Activated B cell treated with CpG ODN at 0.5 μM for 24 hours (primary cell): ENCODE data around the gene SNTB2. TPM values are rescaled to one million over a fixed set of nuclear protein-coding genes. Genes with fewer than 3 reads are reported as not detected.
"Not testable (repeated sequence)": the region's sequence is repeated elsewhere in the genome, so short reads cannot be mapped to it uniquely, and the experiment has no call there.

Experiments used
- ATAC-seq: fragments of 200-7000 bp; cut with Tn5 transposase; one replicate; pipeline ENCODE4 v1.10.0; 2021; ENCODE audit warnings: low read depth, mild to moderate bottlenecking, moderate library complexity
- CTCF ChIA-PET: fragments of 350-600 bp; sonication (Branson Sonifier 250); formaldehyde crosslinking; loops from one replicate; lab custom pipeline; 2021; ENCODE audit warnings: antibody characterized with exemption; lab: Charles Lee
- POLR2A ChIA-PET: fragments of 350-600 bp; sonication (Branson Sonifier 250); formaldehyde crosslinking; loops from one replicate; lab custom pipeline; 2021; ENCODE audit warnings: antibody characterized with exemption; lab: Charles Lee
- DNase-seq: peaks from one replicate; pipeline ENCODE4 v3.0.0; 2022
- H3K27ac Mint-ChIP-seq: one replicate; pipeline ENCODE4 v1.8.0; 2020; ENCODE audit warnings: mixed read lengths
- H3K27me3 Mint-ChIP-seq: one replicate; pipeline ENCODE4 v1.8.0; 2021; ENCODE audit warnings: mixed read lengths
- H3K36me3 Mint-ChIP-seq: one replicate; pipeline ENCODE4 v1.8.0; 2021; ENCODE audit warnings: low read depth, mixed read lengths
- H3K4me1 Mint-ChIP-seq: one replicate; pipeline ENCODE4 v1.8.0; 2021; ENCODE audit warnings: mixed read lengths
- H3K4me3 Mint-ChIP-seq: one replicate; pipeline ENCODE4 v1.8.0; 2020; ENCODE audit warnings: mild to moderate bottlenecking, mixed read lengths
- H3K9me3 Mint-ChIP-seq: one replicate; pipeline ENCODE4 v1.8.0; 2020; ENCODE audit warnings: mixed read lengths
- intact Hi-C: fragments of 100-400 bp; cut with micrococcal nuclease; formaldehyde crosslinking; loops from one replicate; pipeline ENCODE4 v1.15.1; 2024
- total RNA-seq: library from RNA; stranded (reverse); gene quantifications from 2 replicates; pipeline ENCODE4 v1.2.3, GENCODE V29; 2022
- TF ChIP-seq, protein P1 (sequence below): fragments of 200-600 bp; IDR thresholded peaks from one replicate; pipeline ENCODE4 v1.8.0; 2022; ENCODE audit warnings: antibody characterized with exemption, mild to moderate bottlenecking

The SNTB2 gene
- total RNA-seq, 1 donor from 2014 or later, result 7.7 TPM

DNA sequence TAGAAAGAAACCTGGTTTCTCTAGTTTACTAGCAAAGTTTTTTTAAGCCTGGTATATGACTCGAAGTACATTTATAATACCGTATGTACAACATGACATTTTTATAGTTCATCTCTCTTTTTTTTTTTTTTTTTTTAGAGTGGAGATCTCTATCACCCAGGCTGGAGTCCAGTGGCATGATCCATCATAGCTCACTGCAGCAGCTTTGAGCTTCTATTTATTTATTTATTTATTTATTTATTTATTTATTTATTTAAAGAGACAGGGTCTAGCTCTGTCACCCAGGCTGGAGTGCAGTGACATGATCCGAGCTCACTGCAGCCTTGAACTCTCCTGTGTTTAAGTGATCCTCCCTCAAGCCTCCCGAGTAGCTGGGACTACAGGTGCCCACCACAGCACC, 98.3 kb downstream of the SNTB2 start:
- intact Hi-C loops, result no loop called here
- TF ChIP-seq, protein P1, sequence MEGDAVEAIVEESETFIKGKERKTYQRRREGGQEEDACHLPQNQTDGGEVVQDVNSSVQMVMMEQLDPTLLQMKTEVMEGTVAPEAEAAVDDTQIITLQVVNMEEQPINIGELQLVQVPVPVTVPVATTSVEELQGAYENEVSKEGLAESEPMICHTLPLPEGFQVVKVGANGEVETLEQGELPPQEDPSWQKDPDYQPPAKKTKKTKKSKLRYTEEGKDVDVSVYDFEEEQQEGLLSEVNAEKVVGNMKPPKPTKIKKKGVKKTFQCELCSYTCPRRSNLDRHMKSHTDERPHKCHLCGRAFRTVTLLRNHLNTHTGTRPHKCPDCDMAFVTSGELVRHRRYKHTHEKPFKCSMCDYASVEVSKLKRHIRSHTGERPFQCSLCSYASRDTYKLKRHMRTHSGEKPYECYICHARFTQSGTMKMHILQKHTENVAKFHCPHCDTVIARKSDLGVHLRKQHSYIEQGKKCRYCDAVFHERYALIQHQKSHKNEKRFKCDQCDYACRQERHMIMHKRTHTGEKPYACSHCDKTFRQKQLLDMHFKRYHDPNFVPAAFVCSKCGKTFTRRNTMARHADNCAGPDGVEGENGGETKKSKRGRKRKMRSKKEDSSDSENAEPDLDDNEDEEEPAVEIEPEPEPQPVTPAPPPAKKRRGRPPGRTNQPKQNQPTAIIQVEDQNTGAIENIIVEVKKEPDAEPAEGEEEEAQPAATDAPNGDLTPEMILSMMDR, result no peak
- Mint-ChIP-seq H3K4me1 (no peaks in the 10 kb centered on the region), H3K36me3 (no peaks in the 10 kb centered on the region), H3K4me3 (no peak overlapping the region), H3K27me3 (no peaks in the 10 kb centered on the region), H3K9me3 (no peaks in the 10 kb centered on the region), H3K27ac (no peak overlapping the region)
- ATAC-seq (no peak), DNase-seq (no peak)
- ChIA-PET CTCF (interaction anchor here (0.7 to 8.8 kb wide), 7 partner anchors 13 to 757 kb away, joined by 3 to 163 read pairs (median 4); no protein-coding TSS in a partner anchor), POLR2A (interaction anchor here (1.1 kb wide), 1 partner anchor 135 kb away, joined by 6 read pairs; no protein-coding TSS in a partner anchor)

DNA sequence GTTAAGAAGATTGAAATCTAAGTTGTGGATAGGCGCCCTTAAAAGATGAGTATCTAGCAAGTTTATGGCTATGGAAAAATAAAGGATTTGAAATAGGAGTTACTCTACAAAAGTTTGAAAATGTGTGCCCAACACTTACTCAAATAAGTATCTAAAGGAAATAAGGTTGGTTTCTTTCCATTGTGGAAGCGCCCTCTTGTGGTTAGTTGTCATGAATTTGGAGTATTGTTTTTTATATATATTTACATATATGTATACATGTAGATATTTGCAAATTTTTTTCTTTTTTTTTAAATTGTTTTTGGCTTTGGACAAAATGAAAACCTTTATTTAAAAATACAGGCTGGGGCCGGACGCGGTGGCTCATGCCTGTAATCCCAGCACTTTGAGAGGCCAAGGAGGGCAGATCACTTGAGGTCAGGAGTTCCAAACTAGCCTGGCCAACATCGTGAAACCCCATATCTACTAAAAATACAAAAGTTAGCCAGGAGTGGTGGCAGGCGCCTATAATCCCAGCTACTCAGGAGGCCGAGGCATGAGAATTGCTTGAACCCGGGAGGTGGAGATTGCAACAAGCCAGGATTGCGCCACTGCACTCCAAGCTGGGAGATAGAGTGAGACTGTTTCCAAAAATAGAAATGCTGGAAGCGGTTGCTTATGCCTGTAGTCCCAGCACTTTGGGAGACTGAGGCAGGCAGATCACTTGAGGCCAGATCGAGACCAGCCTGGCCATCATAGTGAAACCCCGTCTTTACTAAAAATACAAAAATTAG, 100.2 kb downstream of the SNTB2 start:
- H3K4me1 Mint-ChIP-seq, result no peaks in the 10 kb centered on the region
- no peaks in the 10 kb centered on the region for H3K27me3 Mint-ChIP-seq
- no peaks in the 10 kb centered on the region for H3K36me3 Mint-ChIP-seq
- ChIA-PET CTCF (interaction anchor here (0.8 to 8.8 kb wide), 6 partner anchors 118 to 759 kb away, joined by 3 to 163 read pairs (median 4); no protein-coding TSS in a partner anchor), POLR2A (interaction anchor here (0.6 kb wide), 2 partner anchors 46 to 212 kb away, joined by 4 to 9 read pairs; no protein-coding TSS in a partner anchor)
- no peak overlapping the region for H3K4me3 Mint-ChIP-seq
- ATAC-seq (no peak), DNase-seq (no peak)
- H3K27ac Mint-ChIP-seq, result no peak overlapping the region
- intact Hi-C loops, result loop anchor here (1.0 kb wide), 1 partner anchor 759 kb away; no protein-coding TSS in a partner anchor
- no peaks in the 10 kb centered on the region for H3K9me3 Mint-ChIP-seq
- TF ChIP-seq, protein P1, result peak; percentile 18

DNA sequence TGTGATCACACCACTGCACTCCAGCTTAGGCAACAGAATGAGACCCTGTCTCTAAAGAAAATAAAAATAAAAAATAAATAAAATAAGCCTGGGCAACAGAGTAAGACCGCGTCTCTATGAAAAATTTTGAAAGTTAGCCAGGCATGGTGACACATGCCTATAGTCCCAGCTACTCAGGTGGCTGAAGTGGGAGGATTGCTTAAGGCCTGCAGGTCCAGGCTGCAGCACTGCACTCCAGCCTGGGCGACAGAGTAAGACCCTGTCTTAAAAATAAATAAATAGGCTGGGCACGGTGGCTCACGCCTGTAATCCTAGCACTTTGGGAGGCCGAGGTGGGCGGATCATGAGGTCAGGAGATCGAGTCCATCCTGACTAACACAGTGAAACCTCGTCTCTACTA, 104.7 kb downstream of the SNTB2 start:
- H3K4me1 Mint-ChIP-seq, H3K9me3 Mint-ChIP-seq, DNase-seq, POLR2A ChIA-PET, intact Hi-C loops, H3K36me3 Mint-ChIP-seq, H3K27ac Mint-ChIP-seq, H3K4me3 Mint-ChIP-seq, ATAC-seq, H3K27me3 Mint-ChIP-seq: not testable (repeated sequence)
- CTCF ChIA-PET, result interaction anchor here (0.6 kb wide), 1 partner anchor 185 kb away, joined by 3 read pairs; no protein-coding TSS in a partner anchor

DNA sequence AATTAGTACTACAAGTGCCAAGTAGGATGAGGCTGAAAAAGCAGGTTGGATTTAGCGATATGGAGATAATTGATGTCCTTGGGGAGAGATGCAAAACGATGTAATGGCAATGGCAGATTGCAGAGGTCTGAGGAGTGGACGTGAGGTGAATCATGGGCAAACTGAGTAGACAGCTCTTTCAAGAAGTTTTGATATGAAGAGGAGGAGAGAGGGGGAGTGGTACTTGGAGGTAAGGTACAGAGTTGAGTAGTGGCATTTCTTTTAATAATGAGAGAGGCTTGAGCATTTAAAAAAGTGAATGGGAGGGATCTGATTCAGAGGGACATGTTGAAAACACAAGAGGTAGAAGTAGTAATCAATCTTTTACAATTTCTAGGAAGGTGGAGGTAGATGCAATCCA, 106.4 kb downstream of the SNTB2 start:
- TF ChIP-seq, protein P1, result no peak

DNA sequence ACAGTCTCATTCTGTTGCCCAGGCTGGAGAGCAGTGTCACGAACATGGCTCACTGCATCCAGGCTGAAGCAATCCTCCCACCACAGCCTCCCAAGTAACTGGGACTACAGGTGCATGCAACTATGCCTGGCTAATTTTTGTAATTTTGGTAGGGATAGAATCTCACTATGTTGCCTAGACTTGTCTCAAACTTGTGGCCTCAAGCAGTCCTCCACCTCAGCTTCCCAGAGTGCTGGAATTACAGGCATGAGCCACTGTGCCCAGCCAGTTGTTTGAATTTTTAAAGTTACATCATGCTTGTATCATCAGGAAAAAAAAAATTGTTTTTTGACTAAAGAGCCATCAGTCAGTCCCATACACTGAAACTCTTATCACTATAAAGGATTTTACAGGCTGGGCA, 107.1 kb downstream of the SNTB2 start:
- DNase-seq (no peak), ATAC-seq (no peak)
- intact Hi-C loops, result no loop called here
- ChIA-PET POLR2A (no interaction called here), CTCF (no interaction called here)
- Mint-ChIP-seq H3K9me3 (no peaks in the 10 kb centered on the region), H3K4me1 (no peaks in the 10 kb centered on the region), H3K36me3 (peaks cover 3% of the 10 kb centered on the region), H3K4me3 (no peak overlapping the region), H3K27ac (no peak overlapping the region), H3K27me3 (no peaks in the 10 kb centered on the region)
- TF ChIP-seq, protein P1, result no peak

More for the DNA sequence above, 106.4 kb downstream of the SNTB2 start:
- ATAC-seq (no peak), DNase-seq (no peak)
- intact Hi-C loops, result no loop called here
- ChIA-PET CTCF (no interaction called here), POLR2A (no interaction called here)
- H3K27me3 Mint-ChIP-seq, result no peaks in the 10 kb centered on the region
- H3K36me3 Mint-ChIP-seq, result peaks cover 3% of the 10 kb centered on the region
- H3K27ac Mint-ChIP-seq, result no peak overlapping the region
- no peak overlapping the region for H3K4me3 Mint-ChIP-seq
- H3K4me1 Mint-ChIP-seq, result no peaks in the 10 kb centered on the region
- no peaks in the 10 kb centered on the region for H3K9me3 Mint-ChIP-seq

DNA sequence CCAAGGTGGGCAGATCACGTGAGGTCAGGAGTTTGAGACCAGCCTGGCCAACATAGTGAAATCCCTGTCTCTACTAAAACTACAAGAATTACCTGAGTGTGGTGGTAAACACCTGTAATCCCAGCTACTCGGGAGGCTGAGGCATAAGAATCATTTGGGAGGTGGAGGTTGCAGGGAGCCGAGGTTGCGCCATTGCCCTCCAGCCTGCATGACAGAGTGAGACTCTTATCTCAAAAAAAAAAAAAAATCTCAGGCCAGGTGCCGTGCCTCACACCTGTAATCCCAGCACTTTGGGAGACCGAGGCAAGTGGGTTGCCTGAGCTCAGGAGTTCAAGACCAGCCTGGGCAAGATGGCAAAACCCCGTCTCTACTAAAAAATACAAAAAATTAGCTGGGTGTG, 109.8 kb downstream of the SNTB2 start:
- H3K4me1 Mint-ChIP-seq, intact Hi-C loops, ATAC-seq, DNase-seq, H3K27ac Mint-ChIP-seq, H3K4me3 Mint-ChIP-seq, H3K27me3 Mint-ChIP-seq, H3K9me3 Mint-ChIP-seq: not testable (repeated sequence)
- POLR2A ChIA-PET, result interaction anchor here (0.7 kb wide), 2 partner anchors 14 to 41 kb away, joined by 3 to 5 read pairs; no protein-coding TSS in a partner anchor
- CTCF ChIA-PET, result interaction anchor here (0.8 kb wide), 1 partner anchor 11 kb away, joined by 3 read pairs; no protein-coding TSS in a partner anchor
- H3K36me3 Mint-ChIP-seq, result peaks cover 12% of the 10 kb centered on the region
